Measurements from ENCODE around the gene CAMK1D.

The CAMK1D gene

GRCh38 chr10:12828736-12829135 is 479.4 kb downstream of the CAMK1D start:
- DNase-seq (ENCODE audit: low spot score), result no peak

GRCh38 chr10:12829831-12830390 is 480.6 kb downstream of the CAMK1D start:
- no peak for DNase-seq (ENCODE audit: low spot score)

- no peak for DNase-seq (ENCODE audit: low spot score)
Measured at GRCh38 chr10:12832096-12832495, 482.7 kb downstream of the CAMK1D start.

GRCh38 chr10:12833451-12833850 is 484.1 kb downstream of the CAMK1D start:
- DNase-seq (ENCODE audit: low spot score), result no peak

- no peak for DNase-seq (ENCODE audit: low spot score)
Measured at GRCh38 chr10:12834116-12834665, 484.8 kb downstream of the CAMK1D start.

GRCh38 chr10:12834721-12835120 is 485.4 kb downstream of the CAMK1D start:
- no peak for DNase-seq (ENCODE audit: low spot score)

GRCh38 chr10:12835709-12836108 is 486.4 kb downstream of the CAMK1D start:
- no peak for DNase-seq (ENCODE audit: low spot score)

- no peak for DNase-seq (ENCODE audit: low spot score)
Measured at GRCh38 chr10:12838366-12838765, 489.0 kb downstream of the CAMK1D start.

- no peak for DNase-seq (ENCODE audit: low spot score)
Measured at GRCh38 chr10:12838995-12839927, 489.9 kb downstream of the CAMK1D start.

- DNase-seq (ENCODE audit: low spot score), result no peak
Measured at GRCh38 chr10:12839941-12840611, 490.7 kb downstream of the CAMK1D start.

GRCh38 chr10:12841426-12841825 is 492.1 kb downstream of the CAMK1D start:
- DNase-seq (ENCODE audit: low spot score), result no peak

GRCh38 chr10:12841826-12842225 is 492.5 kb downstream of the CAMK1D start:
- no peak for DNase-seq (ENCODE audit: low spot score)

GRCh38 chr10:12842310-12842709 is 493.0 kb downstream of the CAMK1D start:
- DNase-seq (ENCODE audit: low spot score), result no peak

GRCh38 chr10:12843296-12843945 is 494.1 kb downstream of the CAMK1D start:
- no peak for DNase-seq (ENCODE audit: low spot score)

GRCh38 chr10:12844811-12845483 is 495.6 kb downstream of the CAMK1D start:
- DNase-seq (ENCODE audit: low spot score), result no peak

GRCh38 chr10:12846718-12847117 is 497.4 kb downstream of the CAMK1D start:
- no peak for DNase-seq (ENCODE audit: low spot score)

GRCh38 chr10:12847361-12847975 is 498.1 kb downstream of the CAMK1D start:
- DNase-seq (ENCODE audit: low spot score), result no peak

- DNase-seq (ENCODE audit: low spot score), result no peak
Measured at GRCh38 chr10:12848439-12849173, 499.3 kb downstream of the CAMK1D start.

- DNase-seq (ENCODE audit: low spot score), result no peak
Measured at GRCh38 chr10:12849319-12850181, 500.2 kb downstream of the CAMK1D start.

All from hematopoietic multipotent progenitor cell treated with erythropoietin and hydrocortisone succinate and interleukin-3 and kit ligand, for 17 days (in vitro differentiated cells).